Naive thymus-derived CD4-positive, alpha-beta T cell (primary cell): ENCODE measurements around the gene ZNF672. TPM values are rescaled to one million over a fixed set of nuclear protein-coding genes. Genes with fewer than 3 reads are reported as not detected.
A peak's percentile ranks its signal among the peaks of the same experiment; 100 is the strongest.

Experiments
- ATAC-seq: fragments of 150-1000 bp; cut with Tn5 transposase; 2 replicates; pipeline ENCODE4 v1.10.0; 2021; ENCODE audit warnings: mild to moderate bottlenecking, moderate library complexity
- CTCF ChIA-PET: fragments of 350-600 bp; sonication (Branson Sonifier 250); formaldehyde crosslinking; loops from one replicate; lab custom pipeline; 2021; ENCODE audit warnings: antibody characterized with exemption; lab: Charles Lee
- POLR2A ChIA-PET: fragments of 350-600 bp; sonication (Branson Sonifier 250); formaldehyde crosslinking; loops from one replicate; lab custom pipeline; 2021; ENCODE audit warnings: antibody characterized with exemption, inconsistent platforms; lab: Charles Lee
- DNase-seq, 9 donors: peaks; one replicate each; pipeline versions ENCODE4 v3.0.0 to v3.0.0-alpha.2; 2020 to 2022; ENCODE audit warnings: mixed read lengths in 1 of 9
- H3K27ac ChIP-seq: one replicate; pipeline ENCODE4 v1.7.0; 2013; ENCODE audit warnings: mild to moderate bottlenecking, low read depth, low read length, moderate library complexity
- H3K27me3 ChIP-seq, 2 donors: one replicate each; pipeline ENCODE4 v1.7.0; 2013; ENCODE audit warnings: low read length in 2 of 2, mild to moderate bottlenecking in 2 of 2, moderate library complexity in 2 of 2; ENCODE audit not compliant: control insufficient read depth in 2 of 2, insufficient read depth in 2 of 2
- H3K36me3 ChIP-seq, 3 experiments: 1 replicate in 2 of 3; 2 replicates in 1 of 3; pipeline ENCODE4 v1.7.0; 2013; ENCODE audit warnings: low read length in 3 of 3, mild to moderate bottlenecking in 3 of 3, moderate library complexity in 1 of 3; ENCODE audit not compliant: insufficient read depth in 3 of 3, control insufficient read depth in 2 of 3
- H3K4me1 ChIP-seq, 2 donors: one replicate each; pipeline ENCODE4 v1.7.0; 2013; ENCODE audit warnings: low read length in 2 of 2, mild to moderate bottlenecking in 2 of 2, moderate library complexity in 1 of 2; ENCODE audit not compliant: control insufficient read depth in 2 of 2, insufficient read depth in 2 of 2
- H3K4me3 ChIP-seq: 2 replicates; pipeline ENCODE4 v1.7.0; 2013; ENCODE audit warnings: mild to moderate bottlenecking, low read length
- H3K9me3 ChIP-seq, 3 experiments: 1 replicate in 2 of 3; 2 replicates in 1 of 3; pipeline ENCODE4 v1.7.0; 2013; ENCODE audit warnings: low read length in 3 of 3; ENCODE audit not compliant: control insufficient read depth in 2 of 3
- H3K27ac Mint-ChIP-seq, 9 donors: one replicate each; pipeline ENCODE4 v1.8.0; 2020 to 2022; ENCODE audit warnings: mixed read lengths in 9 of 9, mild to moderate bottlenecking in 8 of 9, moderate library complexity in 5 of 9, inconsistent platforms in 2 of 9
- H3K27me3 Mint-ChIP-seq, 5 donors: one replicate each; pipeline ENCODE4 v1.8.0; 2021 to 2022; ENCODE audit warnings: mixed read lengths in 5 of 5, mild to moderate bottlenecking in 1 of 5
- H3K36me3 Mint-ChIP-seq, 5 donors: one replicate each; pipeline ENCODE4 v1.8.0; 2020 to 2022; ENCODE audit warnings: mixed read lengths in 5 of 5, mild to moderate bottlenecking in 3 of 5, inconsistent platforms in 1 of 5
- H3K4me1 Mint-ChIP-seq, 7 donors: one replicate each; pipeline ENCODE4 v1.8.0; 2020 to 2022; ENCODE audit warnings: mixed read lengths in 7 of 7, mild to moderate bottlenecking in 3 of 7, inconsistent platforms in 1 of 7
- H3K4me3 Mint-ChIP-seq, 10 donors: one replicate each; pipeline ENCODE4 v1.8.0; 2020 to 2022; ENCODE audit warnings: mild to moderate bottlenecking in 10 of 10, mixed read lengths in 10 of 10, moderate library complexity in 6 of 10, inconsistent platforms in 2 of 10
- H3K9me3 Mint-ChIP-seq, 11 donors: one replicate each; pipeline ENCODE4 v1.8.0; 2020 to 2022; ENCODE audit warnings: mixed read lengths in 11 of 11, mild to moderate bottlenecking in 4 of 11, inconsistent platforms in 1 of 11, moderate library complexity in 1 of 11
- intact Hi-C, 2 donors: fragments of 100-400 bp; cut with micrococcal nuclease; formaldehyde crosslinking; loops; one replicate each; pipeline ENCODE4 v1.15.1; 2023
- polyA plus RNA-seq, 2 donors: library from polyadenylated mRNA; unstranded; fragments of 300-500 nt; fragmentation: Illumina TruSeq; gene quantifications; one replicate each; pipeline ENCODE4 v1.2.3, GENCODE V29; 2021
- total RNA-seq, 6 experiments: library from RNA in 5 of 6; stranded (reverse) in 5 of 6; gene quantifications; 1 replicate in 5 of 6; 2 replicates in 1 of 6; pipeline ENCODE4 v1.2.3 and lab custom pipeline; 2021 to 2026

ZNF672 gene
- total and polyA plus RNA-seq, 7 experiments from 2014 or later: 16.6 to 49.8 (median 35.3) TPM

- Histone ChIP-seq H3K9me3 (no peaks in the 10 kb centered on the region), H3K4me1 (no peaks in the 10 kb centered on the region), H3K4me3 (no peak overlapping the region), H3K27ac (no peak overlapping the region), H3K36me3 (no peaks in the 10 kb centered on the region), H3K27me3 (no peaks in the 10 kb centered on the region)
- ATAC-seq (peak; percentile 87), DNase-seq (no peak)
- peaks cover 0 to 1% (median 0%) of the 10 kb centered on the region in 11 donors for H3K9me3 Mint-ChIP-seq
- H3K36me3 Mint-ChIP-seq: peaks cover 0 to 5% (median 0%) of the 10 kb centered on the region in 5 donors
- peaks cover 6 to 20% (median 18%) of the 10 kb centered on the region in 5 donors for H3K27me3 Mint-ChIP-seq
- intact Hi-C loops: loop anchor here in 1 of 2 donors (5.0 kb wide), 1 partner anchor 1123 kb away; no protein-coding TSS in a partner anchor
- peak overlapping the region in 4 of 9 donors; percentile 13 to 72 (median 38) for H3K27ac Mint-ChIP-seq
- H3K4me1 Mint-ChIP-seq: peaks cover 7 to 23% (median 16%) of the 10 kb centered on the region in 7 donors
- ChIA-PET POLR2A (interaction anchor here (1.3 kb wide), 1 partner anchor 8 kb away, joined by 4 read pairs; no protein-coding TSS in a partner anchor), CTCF (interaction anchor here (1.0 to 2.2 kb wide), 5 partner anchors 10 to 400 kb away, joined by 3 to 11 read pairs (median 3); no protein-coding TSS in a partner anchor)
- peak overlapping the region in 1 of 10 donors; percentile 13 for H3K4me3 Mint-ChIP-seq
Measured at GRCh38 chr1:248804771-248805681, 33.0 kb upstream of the ZNF672 start.

GRCh38 chr1:248805876-248806275, 32.1 kb upstream of the ZNF672 start:
- ChIA-PET CTCF (interaction anchor here (0.8 to 2.2 kb wide), 5 partner anchors 103 to 401 kb away, joined by 3 to 11 read pairs (median 3); no protein-coding TSS in a partner anchor), POLR2A (no interaction called here)
- Mint-ChIP-seq H3K4me1 (peaks cover 7 to 23% (median 17%) of the 10 kb centered on the region in 7 donors), H3K27ac (no peak overlapping the region), H3K9me3 (no peaks in the 10 kb centered on the region), H3K27me3 (peaks cover 0 to 18% (median 16%) of the 10 kb centered on the region in 5 donors), H3K4me3 (no peak overlapping the region), H3K36me3 (peaks cover 0 to 5% (median 0%) of the 10 kb centered on the region in 5 donors)
- Histone ChIP-seq H3K27ac (no peak overlapping the region), H3K4me1 (no peaks in the 10 kb centered on the region), H3K4me3 (no peak overlapping the region), H3K36me3 (peaks cover 0 to 1% (median 0%) of the 10 kb centered on the region in 3 experiments), H3K27me3 (no peaks in the 10 kb centered on the region), H3K9me3 (no peaks in the 10 kb centered on the region)
- ATAC-seq (no peak), DNase-seq (no peak)
- intact Hi-C loops: loop anchor here in 1 of 2 donors (2.0 to 5.0 kb wide), 3 partner anchors 119 to 1124 kb away; no protein-coding TSS in a partner anchor

- peaks cover 0 to 14% (median 0%) of the 10 kb centered on the region in 3 experiments for H3K36me3 ChIP-seq
- no peak overlapping the region for H3K4me3 Mint-ChIP-seq
- no peak overlapping the region for H3K27ac ChIP-seq
- peaks cover 0 to 11% (median 4%) of the 10 kb centered on the region in 5 donors for H3K36me3 Mint-ChIP-seq
- CTCF ChIA-PET: interaction anchor here (0.6 to 2.2 kb wide), 6 partner anchors 11 to 1128 kb away, joined by 3 to 11 read pairs (median 6); partner anchors contain the start of gene OR13G1
- peaks cover 7 to 23% (median 20%) of the 10 kb centered on the region in 7 donors for H3K4me1 Mint-ChIP-seq
- no peaks in the 10 kb centered on the region for H3K9me3 Mint-ChIP-seq
- no peaks in the 10 kb centered on the region for H3K9me3 ChIP-seq
- DNase-seq: peak; percentile 29 to 64 (median 50)
- intact Hi-C loops: loop anchor here (1.0 to 5.0 kb wide), 8 partner anchors 104 to 1125 kb away; no protein-coding TSS in a partner anchor
- peak; percentile 75 for ATAC-seq
- no peak overlapping the region for H3K4me3 ChIP-seq
- H3K27me3 ChIP-seq: no peaks in the 10 kb centered on the region
- no peaks in the 10 kb centered on the region for H3K4me1 ChIP-seq
- POLR2A ChIA-PET: interaction anchor here (0.6 kb wide), 1 partner anchor 58 kb away, joined by 3 read pairs; no protein-coding TSS in a partner anchor
- peaks cover 0 to 9% (median 6%) of the 10 kb centered on the region in 5 donors for H3K27me3 Mint-ChIP-seq
- peak overlapping the region in 5 of 9 donors; percentile 17 to 58 (median 29) for H3K27ac Mint-ChIP-seq
Measured at GRCh38 chr1:248807067-248807737, 30.8 kb upstream of the ZNF672 start.

- H3K27me3 ChIP-seq: no peaks in the 10 kb centered on the region
- peaks cover 0 to 31% (median 3%) of the 10 kb centered on the region in 3 experiments for H3K36me3 ChIP-seq
- Mint-ChIP-seq H3K9me3 (no peaks in the 10 kb centered on the region), H3K27ac (peak overlapping the region in 3 of 9 donors; percentile 45 to 89 (median 78)), H3K4me3 (no peak overlapping the region), H3K4me1 (peaks cover 7 to 25% (median 20%) of the 10 kb centered on the region in 7 donors), H3K27me3 (peaks cover 0 to 5% (median under 1%) of the 10 kb centered on the region in 5 donors), H3K36me3 (peaks cover 7 to 21% (median 14%) of the 10 kb centered on the region in 5 donors)
- no peak overlapping the region for H3K4me3 ChIP-seq
- no peak for ATAC-seq
- no peaks in the 10 kb centered on the region for H3K4me1 ChIP-seq
- ChIA-PET CTCF (no interaction called here), POLR2A (no interaction called here)
- no peak overlapping the region for H3K27ac ChIP-seq
- DNase-seq: no peak
- intact Hi-C loops: loop anchor here in 1 of 2 donors (5.0 kb wide), 1 partner anchor 1127 kb away; no protein-coding TSS in a partner anchor
- H3K9me3 ChIP-seq: no peaks in the 10 kb centered on the region
Measured at GRCh38 chr1:248808876-248809275, 29.1 kb upstream of the ZNF672 start.

GRCh38 chr1:248810000-248810726, 27.9 kb upstream of the ZNF672 start:
- no peak overlapping the region for H3K27ac ChIP-seq

More at GRCh38 chr1:248810000-248810726, 27.9 kb upstream of the ZNF672 start:
- DNase-seq: no peak
- no peaks in the 10 kb centered on the region for H3K27me3 ChIP-seq
- Mint-ChIP-seq H3K9me3 (no peaks in the 10 kb centered on the region), H3K27ac (peak overlapping the region in 8 of 9 donors; percentile 5 to 89 (median 60)), H3K4me3 (no peak overlapping the region), H3K36me3 (peaks cover 17 to 32% (median 21%) of the 10 kb centered on the region in 5 donors), H3K27me3 (peaks cover 0 to 3% (median 0%) of the 10 kb centered on the region in 5 donors), H3K4me1 (peaks cover 4 to 22% (median 16%) of the 10 kb centered on the region in 7 donors)
- POLR2A ChIA-PET: no interaction called here
- CTCF ChIA-PET: interaction anchor here (0.6 kb wide), 1 partner anchor 22 kb away, joined by 3 read pairs; no protein-coding TSS in a partner anchor
- intact Hi-C loops: loop anchor here in 1 of 2 donors (5.0 kb wide), 1 partner anchor 1128 kb away; no protein-coding TSS in a partner anchor
- H3K9me3 ChIP-seq: no peaks in the 10 kb centered on the region
- ATAC-seq: no peak
- no peaks in the 10 kb centered on the region for H3K4me1 ChIP-seq
- H3K4me3 ChIP-seq: no peak overlapping the region
- H3K36me3 ChIP-seq: peaks cover 3 to 42% (median 6%) of the 10 kb centered on the region in 3 experiments
